Measurements from ENCODE around the gene MAGI2. TPM values are rescaled to one million over a fixed set of nuclear protein-coding genes. Genes with fewer than 3 reads are reported as not detected.

The MAGI2 gene
- total and polyA plus RNA-seq, 9 donors, result 7.1 to 20.4 (median 18.7) TPM

GRCh38 chr7:78226059-78226719 lies 1227.3 kb downstream of the MAGI2 start:
- H3K36me3 ChIP-seq, result no peaks in the 10 kb centered on the region
- DNase-seq, result peak; percentile 50 to 77 (median 60)
- intact Hi-C loops (cut with DNase I), result no loop called here
- TF ChIP-seq EP300 (IDR thresholded peaks at IDR 0.05) (no peak), CTCF (IDR thresholded peaks at IDR 0.05) (peak in 1 of 3 donors; percentile 25), POLR2A (IDR thresholded peaks at IDR 0.05) (no peak)
- no peak overlapping the region for H3K4me3 ChIP-seq
- H3K27me3 ChIP-seq, result no peaks in the 10 kb centered on the region
- no peaks in the 10 kb centered on the region for H3K9me3 ChIP-seq
- H3K27ac ChIP-seq, result no peak overlapping the region
- peaks cover 8% of the 10 kb centered on the region for H3K4me1 ChIP-seq (ENCODE audit: insufficient read depth)
- WGBS, 3 donors, result 33 to 43% (median 36%) methylated on average over 9 of the region's 9 CpGs

GRCh38 chr7:78225534-78225933 lies 1227.9 kb downstream of the MAGI2 start:
- intact Hi-C loops (cut with DNase I), result no loop called here

GRCh38 chr7:78224923-78225322 lies 1228.5 kb downstream of the MAGI2 start:
- H3K4me1 ChIP-seq (ENCODE audit: insufficient read depth), result peaks cover 8% of the 10 kb centered on the region
- no peak for TF ChIP-seq POLR2A (IDR thresholded peaks at IDR 0.05)
- no peak for TF ChIP-seq EP300 (IDR thresholded peaks at IDR 0.05)
- TF ChIP-seq CTCF (IDR thresholded peaks at IDR 0.05), result no peak
- no peaks in the 10 kb centered on the region for H3K9me3 ChIP-seq
- intact Hi-C loops (cut with DNase I), result no loop called here
- no peaks in the 10 kb centered on the region for H3K36me3 ChIP-seq
- 87 to 93% (median 92%) methylated on average over 4 of the region's 4 CpGs for WGBS, 3 donors
- H3K27me3 ChIP-seq, result no peaks in the 10 kb centered on the region
- H3K27ac ChIP-seq, result no peak overlapping the region
- H3K4me3 ChIP-seq, result no peak overlapping the region
- no peak for DNase-seq

More at GRCh38 chr7:78225534-78225933, 1227.9 kb downstream of the MAGI2 start:
- Histone ChIP-seq H3K27me3 (no peaks in the 10 kb centered on the region), H3K4me3 (no peak overlapping the region), H3K27ac (no peak overlapping the region), H3K4me1 (ENCODE audit: insufficient read depth) (peaks cover 8% of the 10 kb centered on the region), H3K9me3 (no peaks in the 10 kb centered on the region), H3K36me3 (no peaks in the 10 kb centered on the region)
- TF ChIP-seq POLR2A (IDR thresholded peaks at IDR 0.05) (no peak), EP300 (IDR thresholded peaks at IDR 0.05) (no peak), CTCF (IDR thresholded peaks at IDR 0.05) (no peak)
- peak; percentile 25 to 50 (median 38) for DNase-seq
- 5 to 21% (median 12%) methylated on average over 4 of the region's 4 CpGs for WGBS, 3 donors

GRCh38 chr7:78223598-78223997 lies 1229.9 kb downstream of the MAGI2 start:
- peaks cover 8% of the 10 kb centered on the region for H3K4me1 ChIP-seq (ENCODE audit: insufficient read depth)
- 64 to 77% (median 74%) methylated on average over 1 of the region's 1 CpG for WGBS, 3 donors
- no peak for TF ChIP-seq POLR2A (IDR thresholded peaks at IDR 0.05)
- TF ChIP-seq EP300 (IDR thresholded peaks at IDR 0.05), result no peak
- no peak for TF ChIP-seq CTCF (IDR thresholded peaks at IDR 0.05)
- H3K27ac ChIP-seq, result no peak overlapping the region
- intact Hi-C loops (cut with DNase I), result no loop called here
- DNase-seq, result no peak
- no peak overlapping the region for H3K4me3 ChIP-seq
- no peaks in the 10 kb centered on the region for H3K9me3 ChIP-seq
- H3K36me3 ChIP-seq, result no peaks in the 10 kb centered on the region
- H3K27me3 ChIP-seq, result no peaks in the 10 kb centered on the region

Measured in ovary (tissue), 9 donors.